Mesenteric fat pad (tissue), 1 donor: Measurements from ENCODE around the gene PHLPP1. TPM values are rescaled to one million over a fixed set of nuclear protein-coding genes. Genes with fewer than 3 reads are reported as not detected.

Source experiments
- DNase-seq: peaks from one replicate; pipeline ENCODE4 v3.0.0-alpha.2; 2020; ENCODE audit warnings: low spot score
- total RNA-seq: library from RNA; stranded (reverse); fragmentation: NEBNext Ultra II Directional; extraction: Animal tissue kit (Norgen Biotek cat#: 25700); gene quantifications from one replicate; pipeline ENCODE4 v1.2.1, GENCODE V29; 2021
- donor health status: DM: yes; HTN: yes; CAD: no.

The PHLPP1 gene
- total RNA-seq, 1 donor from 2014 or later, result 7.0 TPM

DNA sequence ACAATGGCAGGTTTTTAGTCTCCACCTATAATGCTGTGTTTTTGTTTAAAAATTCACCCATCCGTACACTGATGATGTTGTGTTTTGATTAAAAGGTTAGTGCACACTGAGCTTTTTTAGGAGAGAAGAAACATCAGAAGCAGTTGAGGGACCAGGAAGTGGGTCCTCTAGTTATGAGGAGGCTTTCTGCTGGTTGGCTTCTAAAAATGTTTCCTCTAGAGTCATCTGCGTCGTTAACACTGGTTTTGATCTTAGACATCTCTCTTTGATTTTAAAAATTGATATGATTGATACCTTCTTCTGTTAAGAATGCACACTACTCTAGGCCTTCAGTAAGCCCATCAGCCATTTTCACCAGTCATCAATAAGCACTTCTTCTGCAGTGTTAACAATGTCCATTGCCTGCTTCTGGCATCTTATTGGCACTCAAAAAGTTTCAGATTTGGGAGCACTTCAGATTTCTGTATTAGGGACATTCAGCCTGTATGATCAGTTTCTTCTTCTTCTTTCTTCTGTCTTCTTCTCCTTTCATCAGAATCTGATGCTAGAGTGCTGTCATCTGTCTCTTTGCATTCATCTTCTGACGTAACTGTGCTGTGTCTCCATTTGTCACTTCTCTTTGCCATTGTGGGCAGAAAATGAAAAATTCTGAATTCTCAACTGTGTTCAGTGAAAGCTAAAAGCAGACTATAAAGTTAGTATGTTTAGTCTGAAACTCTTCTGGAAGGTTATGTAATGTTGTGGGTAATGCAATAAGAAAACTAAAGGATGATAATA lies 56.3 kb downstream of the PHLPP1 start:
- DNase-seq, result no peak

DNA sequence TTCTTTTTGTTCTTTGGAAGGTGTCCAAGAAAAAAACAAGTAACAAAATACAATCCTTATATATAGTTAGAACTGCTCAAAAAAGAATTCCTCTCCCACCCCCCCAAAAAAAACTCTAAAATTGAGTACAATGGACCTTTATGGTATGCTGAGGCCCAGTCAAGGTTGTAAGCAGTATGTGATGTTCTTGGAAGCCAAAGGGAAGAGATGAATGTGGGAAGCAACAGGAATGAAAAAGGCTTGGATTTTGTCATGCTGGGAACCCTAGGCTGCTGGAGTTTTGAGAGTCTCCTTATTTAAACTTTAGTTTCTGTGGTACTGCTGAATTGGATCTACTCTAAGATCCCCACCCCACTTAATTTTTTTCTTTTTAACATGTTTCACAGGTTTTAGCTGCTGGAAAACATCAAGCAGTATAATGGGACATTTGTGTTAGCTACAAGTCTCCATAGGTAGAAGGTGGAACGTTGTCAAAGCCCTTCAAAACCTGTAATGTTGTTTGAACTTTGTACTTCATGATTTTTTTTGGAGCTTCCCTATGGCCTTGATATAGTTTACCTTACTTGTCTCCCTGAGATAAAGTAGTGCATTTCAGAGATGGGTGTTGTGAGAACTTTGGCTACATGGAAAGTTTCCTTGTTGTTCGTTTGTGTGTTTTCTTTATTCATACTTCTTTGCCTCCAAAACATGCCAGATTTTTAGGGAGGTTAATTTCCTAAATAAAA lies 57.7 kb downstream of the PHLPP1 start:
- DNase-seq, result no peak

DNA sequence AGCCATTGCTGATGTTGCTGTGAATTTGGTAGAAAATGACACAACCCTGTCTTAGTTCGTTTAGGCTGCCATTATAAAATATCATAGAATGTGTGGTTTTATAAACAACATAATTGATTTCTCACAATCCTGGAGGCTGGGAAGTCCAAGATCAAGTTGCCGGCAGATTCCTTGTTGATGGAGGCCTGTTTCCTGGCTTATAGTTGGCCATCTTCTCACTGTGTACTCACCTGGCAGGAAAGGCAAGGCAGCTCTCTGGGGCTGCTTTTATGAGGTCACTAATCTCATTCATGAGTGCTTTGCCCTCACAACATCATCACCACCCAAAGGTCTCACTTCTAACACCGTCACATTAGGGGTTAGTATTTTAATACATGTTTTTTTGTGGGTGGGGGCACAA lies 58.4 kb downstream of the PHLPP1 start:
- DNase-seq, result no peak

DNA sequence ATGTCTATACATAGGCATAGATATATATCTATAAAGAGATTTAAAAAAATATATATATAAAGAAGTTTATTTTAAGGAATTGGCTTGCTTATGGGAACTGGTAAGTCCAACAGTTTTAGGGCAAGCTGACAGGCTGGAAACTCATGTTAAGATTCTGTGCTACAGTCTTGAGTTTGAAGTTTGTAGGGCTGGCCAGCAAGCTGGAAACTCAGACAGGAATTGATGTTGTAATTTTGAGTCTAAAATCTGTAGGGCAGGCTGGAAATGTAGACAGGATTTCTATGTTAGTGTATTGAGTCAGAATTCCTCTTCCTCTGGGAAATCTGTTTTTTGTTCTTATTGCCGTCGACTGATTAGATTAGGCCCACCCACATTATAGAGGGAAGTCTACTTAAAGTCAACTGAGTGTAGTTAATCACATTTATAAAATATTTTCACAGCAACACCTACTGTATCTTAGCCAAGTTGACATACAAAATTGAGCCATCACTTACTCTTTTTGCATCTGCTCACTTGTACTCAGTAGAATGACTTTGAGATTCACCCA lies 60.8 kb downstream of the PHLPP1 start:
- DNase-seq, result no peak

- no peak for DNase-seq
These were observed 62.5 kb downstream of the PHLPP1 start for GRCh38 chr18:62777814-62778213.

DNA sequence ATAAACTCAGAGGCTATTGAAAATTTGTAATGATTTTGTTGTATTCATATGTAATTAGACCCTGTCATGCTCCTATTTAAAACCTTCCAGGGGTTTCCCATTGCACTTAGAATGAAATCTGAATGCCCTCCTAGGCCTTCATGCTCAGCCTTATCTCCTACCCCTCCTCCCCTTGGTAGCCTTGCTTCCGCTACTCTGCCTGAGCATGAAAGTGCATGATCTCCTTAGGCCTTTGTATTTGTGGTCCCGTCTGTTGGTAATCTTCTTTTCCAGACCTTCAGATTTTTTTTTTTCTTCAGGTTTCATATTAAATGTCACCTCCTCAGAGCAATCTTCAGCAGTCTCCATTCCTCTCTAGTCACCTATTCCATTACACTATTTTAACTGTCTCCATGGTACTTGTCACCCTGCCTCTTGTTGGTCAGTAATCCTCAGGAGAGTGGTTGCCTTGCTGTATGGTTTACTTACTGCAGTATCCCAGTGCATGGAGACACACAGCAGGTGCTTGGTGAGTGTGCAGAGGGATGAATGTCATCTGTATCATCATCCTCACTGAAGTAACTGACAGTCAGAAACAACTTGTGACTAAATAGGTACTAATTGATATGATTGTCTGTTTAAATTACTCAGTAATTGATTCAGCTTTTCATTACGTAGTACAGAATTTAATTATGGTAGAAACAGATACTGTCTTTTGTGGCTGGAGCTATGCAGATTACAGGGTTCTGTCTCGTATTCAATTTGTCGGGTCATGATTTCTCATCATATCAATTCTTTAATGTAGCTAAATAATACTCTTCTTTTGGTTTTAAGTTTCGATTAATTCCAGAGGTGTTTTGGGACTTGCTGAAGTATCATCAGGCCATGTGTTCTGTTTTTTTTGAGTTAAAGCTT lies 63.9 kb downstream of the PHLPP1 start:
- no peak for DNase-seq

GRCh38 chr18:62781262-62781661 lies 65.9 kb downstream of the PHLPP1 start:
- DNase-seq, result no peak

DNA sequence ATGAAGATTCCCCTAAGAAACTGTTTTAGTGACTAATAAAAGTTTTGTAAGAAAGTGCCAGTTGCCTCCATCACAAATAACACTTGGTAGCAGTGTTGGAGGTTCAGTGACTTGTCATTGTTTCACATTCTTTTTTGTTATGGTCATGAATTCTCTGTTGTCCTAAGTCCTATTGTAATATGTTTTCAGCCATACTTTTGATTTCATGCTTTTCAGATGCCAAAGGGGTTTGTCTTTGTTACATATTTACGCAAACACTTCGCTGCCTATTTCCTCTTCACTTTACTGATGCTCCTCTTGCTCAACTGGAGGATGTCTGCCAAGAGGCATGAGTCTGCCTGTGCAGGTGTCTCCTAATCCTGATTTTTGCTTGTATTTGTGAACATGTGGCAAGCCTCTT lies 66.6 kb downstream of the PHLPP1 start:
- no peak for DNase-seq

DNA sequence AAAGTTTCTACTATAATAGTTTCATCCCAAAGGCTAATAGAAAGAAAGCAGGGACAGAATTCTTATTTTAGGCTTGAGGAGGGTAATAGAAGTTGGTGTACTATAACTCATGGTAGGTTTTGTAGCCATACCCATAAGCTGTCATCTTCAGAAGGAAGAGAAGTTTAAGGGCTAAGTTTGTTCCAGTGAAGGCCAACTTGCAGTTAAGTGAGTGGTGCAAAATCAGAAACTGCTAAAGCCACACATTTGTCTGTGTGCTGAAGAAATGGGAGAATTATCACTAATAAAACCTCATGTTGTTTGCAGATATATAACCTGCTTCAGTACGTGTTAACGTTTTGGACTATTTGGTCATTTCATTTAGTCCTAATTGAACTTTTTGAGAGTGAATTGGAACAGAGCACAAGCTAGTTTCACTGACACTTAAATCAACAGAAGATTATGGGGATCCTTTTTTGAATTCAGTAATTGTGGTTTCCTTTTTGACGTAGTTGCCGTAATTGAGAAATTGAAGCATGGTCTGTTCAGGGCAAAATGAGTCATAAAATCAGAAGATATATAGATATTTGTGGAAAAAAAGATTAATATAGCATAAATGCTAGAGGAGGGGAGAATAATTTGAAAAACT lies 69.1 kb downstream of the PHLPP1 start:
- DNase-seq, result no peak

- DNase-seq, result no peak
These were observed 69.6 kb downstream of the PHLPP1 start for GRCh38 chr18:62784966-62785413.

GRCh38 chr18:62786689-62787088 lies 71.3 kb downstream of the PHLPP1 start:
- DNase-seq, result no peak

- DNase-seq, result no peak
These were observed 72.8 kb downstream of the PHLPP1 start for GRCh38 chr18:62788111-62788510.

DNA sequence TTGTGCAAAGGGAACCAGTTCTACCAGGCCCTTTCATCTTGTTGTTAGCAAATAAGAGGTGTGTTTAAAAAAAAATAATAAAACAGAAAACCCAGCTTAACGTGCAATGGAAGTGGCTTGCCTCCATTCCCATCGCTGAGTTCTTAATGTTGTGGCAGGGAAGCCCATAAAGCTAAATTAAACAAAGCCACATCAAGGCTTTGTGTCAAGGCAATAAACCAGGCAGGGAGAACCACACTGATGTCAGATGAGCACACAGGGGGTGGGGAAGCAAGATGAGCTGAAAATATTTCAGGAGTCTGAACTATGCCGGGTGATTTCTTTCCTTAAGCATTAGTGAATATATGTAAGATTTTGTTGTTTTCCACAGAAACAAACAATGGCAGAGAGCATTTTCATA lies 73.5 kb downstream of the PHLPP1 start:
- no peak for DNase-seq

DNA sequence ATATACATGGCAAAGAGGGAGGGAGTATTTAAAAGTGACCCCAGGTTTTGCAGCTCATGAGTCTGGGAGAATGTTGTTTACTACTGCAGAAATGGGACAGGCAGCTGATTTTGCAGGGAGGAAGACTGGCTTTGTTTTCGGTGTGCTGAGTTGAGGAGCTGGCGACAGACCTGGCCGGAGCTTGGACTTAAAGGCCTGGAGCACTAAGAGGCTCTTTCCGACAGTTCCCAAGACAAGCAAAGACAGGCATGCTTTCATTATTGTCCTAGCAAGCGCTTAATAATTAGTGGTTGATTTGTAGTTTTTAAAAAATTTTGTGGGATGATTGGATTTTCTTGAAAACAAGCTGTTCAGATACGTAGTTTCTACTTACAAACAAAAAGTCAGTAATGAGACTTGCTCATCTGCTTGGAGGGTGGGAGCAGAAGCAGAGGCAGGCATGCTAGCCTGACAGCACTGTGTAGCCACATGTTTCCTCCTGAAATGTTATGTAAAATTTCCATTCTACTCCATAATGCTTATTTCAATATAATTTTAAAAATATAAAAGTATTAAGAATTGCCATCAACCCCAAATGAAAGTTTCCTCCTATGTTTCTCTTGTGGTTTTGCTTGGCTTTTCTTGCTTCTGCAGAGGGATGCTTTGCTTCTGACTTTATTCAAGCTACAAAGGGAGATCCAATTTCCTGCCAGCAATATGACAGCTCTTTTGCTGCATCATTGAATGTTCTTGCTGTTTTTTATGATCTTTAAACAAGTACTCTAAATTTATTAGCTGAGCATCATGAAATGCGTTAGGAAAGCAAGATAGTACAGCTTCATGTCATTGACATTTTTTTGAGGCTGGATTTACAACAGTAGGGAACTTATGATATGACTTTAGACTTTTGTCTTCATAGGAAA lies 75.8 kb downstream of the PHLPP1 start:
- DNase-seq, result no peak

DNA sequence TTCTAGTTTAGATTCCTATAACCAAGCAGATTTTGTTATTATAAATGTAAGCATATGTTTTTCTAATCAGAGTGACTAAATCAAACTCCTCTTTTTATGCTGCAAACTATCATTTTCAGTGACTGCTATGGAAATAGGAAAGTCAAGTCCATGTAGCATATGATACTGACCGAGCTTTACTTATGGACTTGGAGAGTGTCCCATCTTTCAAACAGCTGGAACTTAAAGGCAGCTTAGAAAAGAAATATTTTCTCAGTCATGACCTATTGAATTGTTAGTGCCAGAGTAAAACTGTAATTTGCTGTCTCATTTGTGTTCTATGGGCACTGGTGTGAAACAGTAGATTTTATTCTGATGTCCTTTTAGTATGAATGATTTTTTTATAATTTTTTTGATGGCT lies 76.7 kb downstream of the PHLPP1 start:
- DNase-seq, result no peak

DNA sequence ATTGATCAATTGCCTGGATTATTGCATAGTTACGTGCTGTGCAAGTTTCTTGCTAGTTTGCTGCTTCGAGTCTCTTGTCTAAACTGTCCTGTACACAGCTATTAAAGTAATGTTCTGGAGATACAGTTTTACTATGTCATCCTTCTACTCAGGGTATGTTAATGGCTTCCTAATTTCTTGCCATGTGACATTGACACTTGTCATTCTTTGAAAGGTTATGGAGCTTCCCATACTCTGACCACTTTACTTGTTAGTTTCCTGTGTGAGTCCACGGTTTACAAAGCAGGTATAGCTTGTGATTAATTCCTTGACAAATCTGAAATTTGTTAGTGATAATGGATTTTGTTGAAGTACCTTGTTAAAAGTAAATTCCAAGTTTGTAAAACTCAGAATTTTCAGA lies 80.5 kb downstream of the PHLPP1 start:
- DNase-seq, result no peak

DNA sequence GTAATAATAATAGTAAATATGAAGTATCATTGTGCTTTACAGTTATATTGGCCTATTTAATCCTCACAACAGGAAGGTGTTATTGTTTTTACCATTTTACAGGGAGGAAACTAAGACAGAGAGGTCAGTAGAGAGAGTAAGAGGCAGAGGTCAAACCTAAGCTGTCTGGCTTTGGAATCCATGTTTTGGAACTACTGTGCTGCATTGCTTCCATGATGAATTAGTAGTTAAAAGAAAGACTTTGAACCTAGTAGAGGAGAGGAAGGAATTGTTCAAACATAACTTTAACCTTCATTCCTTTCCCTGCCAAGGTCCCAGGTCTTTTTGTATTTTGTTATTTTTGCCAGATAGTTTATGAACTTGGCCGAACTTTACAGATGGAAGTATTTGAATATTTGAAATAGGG lies 80.9 kb downstream of the PHLPP1 start:
- DNase-seq, result no peak

GRCh38 chr18:62797329-62797728 lies 82.0 kb downstream of the PHLPP1 start:
- DNase-seq, result no peak

DNA sequence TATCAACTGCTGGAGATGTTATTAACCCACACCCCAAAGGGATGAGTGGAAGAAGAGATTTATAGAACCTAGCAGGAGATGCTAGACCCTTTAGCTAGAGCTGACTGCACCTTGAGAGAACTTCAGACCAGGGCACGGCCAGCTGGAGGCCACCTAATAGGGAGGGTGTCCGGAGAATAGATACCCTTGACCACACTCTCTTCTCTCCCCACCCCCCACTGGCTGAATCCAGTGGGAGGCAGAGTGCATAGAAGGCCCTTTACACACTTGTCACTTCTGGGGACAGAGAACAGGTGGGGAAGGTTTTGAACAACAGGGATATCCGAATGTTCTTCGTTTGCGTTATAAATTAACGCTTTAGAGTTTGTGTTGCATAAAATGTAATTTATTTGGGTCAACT lies 84.6 kb downstream of the PHLPP1 start:
- DNase-seq, result no peak

DNA sequence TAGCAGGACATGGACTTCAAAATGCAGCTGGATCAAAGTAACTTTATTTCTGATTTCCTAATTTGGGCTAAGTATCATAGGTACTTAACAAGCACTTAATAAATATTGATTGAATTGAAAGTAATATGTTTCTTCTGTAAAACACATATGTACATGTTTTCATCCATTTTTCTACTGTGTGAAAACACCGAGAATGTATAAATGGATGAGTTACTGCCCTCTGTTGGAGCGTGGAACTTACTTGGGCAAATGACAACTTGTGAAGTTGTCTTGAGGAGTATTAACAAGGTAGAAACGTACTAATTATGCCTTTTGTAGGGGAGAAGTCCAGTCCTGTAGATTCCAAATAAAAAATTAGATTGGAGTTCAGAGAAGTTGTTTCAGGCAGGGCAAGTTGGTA lies 87.2 kb downstream of the PHLPP1 start:
- DNase-seq, result no peak
